Bronchial epithelial cell (primary cell): ENCODE data around the gene CD86. TPM values are rescaled to one million over a fixed set of nuclear protein-coding genes. Genes with fewer than 3 reads are reported as not detected.
"Not testable (repeated sequence)": the region's sequence is repeated elsewhere in the genome, so short reads cannot be mapped to it uniquely, and the experiment has no call there.

Experiments
- DNase-seq: peaks from one replicate; pipeline ENCODE4 v3.0.0-alpha.2; 2010; ENCODE audit warnings: low read depth
- FAIRE-seq: peaks from 2 replicates; lab custom pipeline; 2011; peaks lifted over from hg19 to GRCh38; lab: Jason Lieb, UNC
- H3K27me3 ChIP-seq: 2 replicates; pipeline ENCODE4 v1.5.1; 2011; ENCODE audit warnings: low read length; ENCODE audit not compliant: control insufficient read depth, insufficient read depth
- H3K36me3 ChIP-seq: 2 replicates; pipeline ENCODE4 v1.5.1; 2011; ENCODE audit warnings: low read length; ENCODE audit not compliant: control insufficient read depth, insufficient read depth
- H3K4me3 ChIP-seq: 2 replicates; pipeline ENCODE4 v1.5.1; 2011; ENCODE audit warnings: mild to moderate bottlenecking, low read depth, low read length, control low read depth
- CTCF ChIP-seq: IDR thresholded peaks from 2 replicates; pipeline ENCODE4 v1.5.1; 2011; ENCODE audit warnings: mild to moderate bottlenecking, moderate library complexity, low read length, control low read depth, inconsistent platforms; ENCODE audit not compliant: insufficient read depth, severe bottlenecking
- total RNA-seq: library from RNA; depleted of rRNA; stranded (reverse); fragments of >200 nt; gene quantifications from 2 replicates; pipeline ENCODE4 v1.2.1, GENCODE V29; 2014

The CD86 gene
- total RNA-seq, 1 donor from 2014 or later = 0.26 TPM

- TF ChIP-seq CTCF = no peak
- FAIRE-seq (no peak), DNase-seq (no peak)
- H3K4me3 ChIP-seq = no peak overlapping the region
- H3K36me3 ChIP-seq = no peaks in the 10 kb centered on the region
- peaks cover under 1% of the 10 kb centered on the region for H3K27me3 ChIP-seq
These were observed 30.4 kb upstream of the CD86 start for GRCh38 chr3:122024800-122025199.

GRCh38 chr3:122025296-122025695 is 29.9 kb upstream of the CD86 start:
- TF ChIP-seq CTCF = no peak
- DNase-seq (no peak), FAIRE-seq (no peak)
- no peaks in the 10 kb centered on the region for H3K27me3 ChIP-seq
- H3K4me3 ChIP-seq = no peak overlapping the region
- no peaks in the 10 kb centered on the region for H3K36me3 ChIP-seq

- Histone ChIP-seq H3K36me3 (no peaks in the 10 kb centered on the region), H3K27me3 (no peaks in the 10 kb centered on the region), H3K4me3 (no peak overlapping the region)
- FAIRE-seq = no peak
- DNase-seq = no peak
- TF ChIP-seq CTCF = no peak
These were observed 24.6 kb upstream of the CD86 start for GRCh38 chr3:122030381-122031122.

- no peak for DNase-seq
- Histone ChIP-seq H3K36me3 (no peaks in the 10 kb centered on the region), H3K27me3 (no peaks in the 10 kb centered on the region), H3K4me3 (no peak overlapping the region)
- FAIRE-seq = no peak
- TF ChIP-seq CTCF = no peak
These were observed 24.1 kb upstream of the CD86 start for GRCh38 chr3:122031123-122031468.

- FAIRE-seq = no peak
- H3K4me3 ChIP-seq = no peak overlapping the region
- no peak for DNase-seq
- H3K36me3 ChIP-seq = no peaks in the 10 kb centered on the region
- H3K27me3 ChIP-seq = no peaks in the 10 kb centered on the region
- TF ChIP-seq CTCF = no peak
These were observed 22.6 kb upstream of the CD86 start for GRCh38 chr3:122032531-122032930.

- FAIRE-seq (no peak), DNase-seq (no peak)
- TF ChIP-seq CTCF = no peak
- H3K36me3 ChIP-seq = no peaks in the 10 kb centered on the region
- H3K4me3 ChIP-seq = no peak overlapping the region
- H3K27me3 ChIP-seq = no peaks in the 10 kb centered on the region
These were observed 22.1 kb upstream of the CD86 start for GRCh38 chr3:122033023-122033422.

GRCh38 chr3:122047296-122047695 is 7.9 kb upstream of the CD86 start:
- not testable (repeated sequence) for H3K4me3 ChIP-seq, FAIRE-seq, H3K27me3 ChIP-seq, H3K36me3 ChIP-seq, DNase-seq

- not testable (repeated sequence) for H3K27me3 ChIP-seq, H3K4me3 ChIP-seq, H3K36me3 ChIP-seq, FAIRE-seq, DNase-seq
These were observed 7.4 kb upstream of the CD86 start for GRCh38 chr3:122047773-122048172.
